GM18526 (cell line): Measurements from ENCODE around the gene JARID2.

Experiments used
- POLR2A ChIP-seq: IDR thresholded peaks from 3 replicates; pipeline ENCODE4 v1.6.1; 2011; ENCODE audit not compliant: insufficient read length; ENCODE audit errors: extremely low read depth

JARID2 gene

DNA sequence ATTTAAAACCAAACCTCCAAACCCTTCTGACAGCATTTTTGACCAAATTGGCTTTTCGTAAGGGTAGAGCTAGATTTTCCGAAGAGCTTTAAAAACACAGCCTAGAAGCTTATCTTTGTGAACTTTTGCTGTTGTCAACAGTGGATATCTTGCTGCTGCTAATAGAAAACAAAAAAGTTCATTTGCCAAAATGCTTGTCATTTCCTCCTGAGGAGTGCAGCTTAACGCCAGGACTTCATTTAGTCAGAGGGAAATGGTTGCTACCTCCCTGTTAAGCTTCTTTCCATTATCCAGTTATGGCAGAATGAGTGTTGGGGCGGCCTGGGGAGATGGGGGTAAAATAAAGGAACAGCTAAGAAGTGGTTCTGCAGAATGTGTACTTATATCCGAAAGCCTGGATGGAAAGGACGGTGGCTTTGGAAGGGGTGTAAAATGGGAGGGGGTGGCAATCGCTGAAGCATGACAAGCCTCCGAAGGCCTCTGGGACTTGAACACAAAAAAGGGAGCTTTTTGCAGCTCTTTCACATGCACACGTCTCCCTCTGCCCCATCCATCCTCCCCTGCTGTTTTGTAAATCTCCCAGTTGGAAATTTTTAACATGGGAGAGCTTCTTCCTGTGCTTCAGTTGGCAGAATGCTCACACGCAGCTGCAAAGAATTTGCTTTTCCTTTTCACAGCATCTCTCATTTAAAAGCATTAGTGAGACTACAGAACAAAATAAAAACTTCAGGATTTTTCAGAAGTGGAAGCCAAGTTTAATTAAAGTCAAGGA is 22.5 kb downstream of the JARID2 start:
- no peak for TF ChIP-seq POLR2A

DNA sequence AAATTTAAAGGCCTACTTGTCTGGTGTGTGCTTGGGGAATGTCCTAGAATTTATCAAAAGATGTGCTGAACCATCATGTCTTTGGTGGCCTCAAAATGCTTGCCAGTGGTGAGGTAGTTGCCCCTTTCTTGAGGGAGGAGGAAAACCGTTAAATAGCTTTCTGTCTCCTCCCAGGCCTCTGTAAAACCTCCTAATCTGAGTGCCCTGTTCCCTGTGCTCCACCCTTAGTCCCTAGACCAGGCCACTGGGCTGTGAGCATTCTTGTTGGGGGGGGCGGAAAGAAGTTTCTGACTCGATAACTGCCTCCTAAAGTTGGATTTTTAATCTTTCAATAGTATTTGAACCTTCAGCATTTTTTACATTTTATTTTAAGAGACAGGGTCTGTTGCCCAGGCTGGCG is 23.1 kb downstream of the JARID2 start:
- no peak for TF ChIP-seq POLR2A

DNA sequence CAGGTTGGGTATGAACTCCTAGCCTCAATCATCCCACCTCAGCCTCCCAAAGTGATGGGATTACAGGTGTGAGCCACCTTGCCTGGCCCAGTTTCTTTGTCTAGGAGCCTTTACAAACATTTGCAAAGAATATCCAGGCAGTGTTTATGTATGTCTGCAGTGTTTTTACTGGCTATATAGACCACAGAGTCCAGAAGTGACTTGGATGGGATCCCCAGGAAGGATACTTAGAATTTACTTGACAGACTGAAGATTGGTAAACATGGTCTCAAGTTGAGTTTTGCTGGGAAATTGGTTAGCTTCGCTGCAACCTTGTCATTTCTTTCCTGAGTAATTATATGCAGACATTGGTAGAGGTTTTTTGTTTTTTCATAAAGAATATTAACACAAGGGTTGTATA is 23.8 kb downstream of the JARID2 start:
- TF ChIP-seq POLR2A: no peak

DNA sequence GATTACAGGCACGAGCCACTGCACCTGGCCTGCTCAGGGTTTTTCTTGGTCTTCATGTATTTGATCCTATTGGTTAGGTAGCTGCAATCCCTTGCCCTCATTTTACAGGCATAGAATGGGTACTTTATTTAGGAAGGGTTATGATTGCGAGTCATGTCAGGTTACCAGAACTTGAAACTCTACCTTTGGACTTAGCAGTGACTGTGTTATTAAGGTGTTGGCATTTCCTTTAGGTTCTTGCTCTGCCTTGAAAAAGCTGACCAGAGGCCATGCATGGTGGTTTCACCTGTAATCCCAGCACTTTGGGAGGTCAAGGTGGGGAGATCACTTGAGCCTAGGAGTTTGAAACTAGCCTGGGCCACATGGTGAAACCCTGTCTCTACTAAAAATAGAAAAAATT is 24.5 kb downstream of the JARID2 start:
- TF ChIP-seq POLR2A: no peak

DNA sequence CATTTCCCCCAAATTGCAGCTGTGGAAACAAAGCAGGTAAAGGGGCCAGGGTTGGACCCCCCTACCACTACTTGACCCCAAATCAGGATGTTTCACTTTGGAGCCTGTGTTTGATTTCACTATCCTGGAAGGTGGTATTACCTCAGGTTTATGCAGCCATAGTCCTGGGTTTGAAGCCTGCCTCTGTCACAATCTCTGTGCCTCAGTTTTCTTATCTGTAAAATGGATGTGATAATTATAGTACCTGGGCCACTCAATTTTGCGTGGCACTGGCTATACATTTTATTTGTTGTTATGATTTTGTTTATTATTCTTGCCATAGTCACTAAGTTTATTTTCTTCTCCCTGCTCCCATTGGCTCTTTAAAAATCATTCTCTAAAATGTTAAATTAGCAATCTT is 26.7 kb downstream of the JARID2 start:
- TF ChIP-seq POLR2A: no peak

DNA sequence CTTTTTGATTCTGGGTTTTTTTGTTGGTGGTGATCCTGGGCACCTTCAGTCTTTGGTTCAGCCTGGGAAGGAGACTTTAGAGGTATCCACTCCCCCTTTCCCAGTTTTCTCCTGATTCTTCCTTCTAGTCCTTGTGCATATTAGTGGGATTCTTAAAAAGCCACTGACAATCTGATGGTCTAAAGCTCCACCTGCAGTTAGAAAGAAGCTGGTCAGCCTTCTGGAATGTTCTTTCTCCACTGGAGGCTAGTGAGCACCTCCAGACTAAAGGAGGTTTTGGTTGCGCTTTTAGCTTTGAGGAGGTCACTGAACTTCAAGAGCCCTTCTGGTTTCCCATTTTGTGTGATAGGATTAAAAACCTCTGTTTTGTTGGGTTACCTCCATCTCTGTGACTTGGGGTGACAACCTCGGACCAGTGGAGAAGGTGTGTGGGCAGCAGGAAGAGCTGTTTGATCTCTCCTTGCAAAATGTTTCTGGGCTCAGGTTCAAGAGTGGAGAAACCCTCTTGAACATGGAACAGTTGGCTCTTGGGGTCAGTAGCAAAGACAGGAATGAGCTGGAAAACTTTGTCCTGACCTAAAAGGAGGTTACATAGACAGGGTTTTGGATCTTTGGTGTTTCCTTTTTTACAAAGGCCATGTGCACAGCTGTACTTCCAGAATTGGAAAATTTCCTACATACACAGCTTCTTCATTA is 29.0 kb downstream of the JARID2 start:
- no peak for TF ChIP-seq POLR2A

DNA sequence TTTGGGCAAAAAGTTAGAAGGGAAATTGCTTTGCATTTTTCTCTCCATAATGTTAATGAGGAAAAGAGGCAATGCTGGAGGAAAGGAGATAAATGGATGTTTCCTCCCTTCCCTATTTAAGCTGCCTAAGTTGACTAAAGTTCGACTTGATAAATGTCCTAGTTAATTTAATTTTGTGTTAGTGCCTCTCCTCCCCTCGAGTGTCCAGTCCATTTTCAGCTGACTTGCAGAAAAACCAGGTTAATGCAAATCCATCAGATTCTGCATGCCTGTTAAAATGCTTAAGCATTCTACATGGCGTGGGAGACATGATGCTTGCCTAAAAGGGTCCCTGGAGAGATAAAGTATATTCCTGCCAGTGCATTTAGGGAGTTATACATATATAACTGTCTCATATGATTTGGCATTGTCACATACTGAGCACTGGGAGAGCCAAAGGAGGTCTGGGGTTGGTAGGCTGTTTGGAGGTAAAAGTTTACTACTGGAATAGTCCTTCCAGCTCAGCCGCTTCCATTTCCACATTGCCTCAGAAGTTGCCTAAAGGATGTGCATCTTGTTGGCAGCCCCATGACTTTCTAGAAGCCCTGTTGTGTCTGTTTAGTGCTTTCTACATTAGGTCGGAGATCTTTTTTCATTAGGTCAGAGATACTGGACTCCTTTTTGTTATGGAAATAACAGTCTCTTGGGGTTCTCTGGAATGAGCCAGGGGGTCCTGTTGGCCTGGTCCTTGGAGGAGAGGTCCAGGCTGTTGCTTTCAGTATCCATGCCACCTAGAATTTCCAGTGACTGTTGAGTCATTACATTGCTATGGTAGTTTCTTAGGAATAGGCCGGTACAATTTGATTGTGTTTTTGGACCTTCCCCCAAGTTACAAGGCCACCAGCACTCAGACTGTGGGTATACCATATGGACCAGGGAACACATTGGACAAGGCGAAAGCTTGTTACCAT is 30.4 kb downstream of the JARID2 start:
- TF ChIP-seq POLR2A: no peak

DNA sequence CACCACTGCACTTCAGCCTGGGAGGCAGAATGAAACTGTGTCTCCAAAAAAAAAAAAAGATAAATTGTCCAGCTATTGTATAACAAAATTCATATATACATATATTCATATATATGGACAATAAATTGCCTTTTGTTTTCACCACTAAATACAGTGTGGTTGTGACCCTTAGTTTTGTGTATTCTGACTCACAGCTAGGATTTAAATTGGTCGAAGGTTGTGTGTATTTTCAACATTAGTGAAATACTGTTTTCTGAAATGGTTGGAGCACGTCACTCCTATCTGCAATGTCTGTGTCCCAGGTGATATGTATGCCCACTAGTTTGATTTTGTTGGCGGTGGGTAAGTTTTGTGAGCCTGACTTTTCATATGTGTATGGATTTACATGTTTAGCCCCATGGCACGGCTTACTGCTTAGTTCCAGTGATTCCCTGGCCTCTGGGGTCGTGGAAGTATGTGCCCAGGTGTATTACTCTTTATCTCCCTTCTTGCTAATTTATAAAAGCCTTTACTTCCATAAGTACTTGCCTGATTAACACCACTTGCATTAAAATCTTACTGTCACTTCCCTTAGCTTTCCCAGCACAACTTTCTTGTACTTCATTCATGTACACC is 33.3 kb downstream of the JARID2 start:
- no peak for TF ChIP-seq POLR2A

DNA sequence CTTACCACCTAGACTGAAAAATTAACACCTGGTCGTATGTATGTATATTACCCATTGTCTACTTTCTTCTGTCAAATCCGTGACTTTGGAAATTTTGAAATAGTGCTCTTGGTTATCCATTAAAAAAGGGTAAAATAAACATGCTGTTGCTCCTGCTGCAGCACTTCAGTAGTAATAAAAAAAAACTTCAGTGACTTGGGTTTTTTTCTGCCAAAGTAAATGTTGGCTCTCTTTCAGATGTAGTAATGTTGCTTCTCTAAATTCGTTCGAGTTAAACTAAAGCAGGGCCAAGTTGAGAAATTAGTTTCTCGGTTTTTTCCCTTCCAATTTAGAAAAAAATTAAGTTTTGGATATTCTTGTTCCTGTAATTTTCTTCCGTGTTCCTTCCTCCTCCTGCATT is 34.2 kb downstream of the JARID2 start:
- no peak for TF ChIP-seq POLR2A

DNA sequence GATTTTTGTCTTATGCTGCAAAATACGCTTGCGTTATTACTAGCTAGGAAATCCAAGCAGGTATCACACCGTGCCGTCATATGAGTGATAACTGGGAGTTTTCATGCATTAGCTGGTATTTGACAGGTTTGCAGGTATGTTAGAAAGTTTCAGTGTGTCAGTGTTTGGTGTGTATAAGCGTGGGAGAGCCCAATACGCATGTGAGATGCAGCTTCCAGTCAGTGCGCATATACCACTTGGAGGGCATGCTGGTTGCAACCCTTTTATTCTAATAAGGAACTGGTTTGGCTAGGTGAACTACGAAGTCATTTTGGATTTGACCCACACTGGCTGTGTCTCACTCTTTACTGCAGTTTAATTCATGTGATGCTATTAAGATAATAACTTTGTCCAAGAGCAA is 35.1 kb downstream of the JARID2 start:
- TF ChIP-seq POLR2A: no peak

DNA sequence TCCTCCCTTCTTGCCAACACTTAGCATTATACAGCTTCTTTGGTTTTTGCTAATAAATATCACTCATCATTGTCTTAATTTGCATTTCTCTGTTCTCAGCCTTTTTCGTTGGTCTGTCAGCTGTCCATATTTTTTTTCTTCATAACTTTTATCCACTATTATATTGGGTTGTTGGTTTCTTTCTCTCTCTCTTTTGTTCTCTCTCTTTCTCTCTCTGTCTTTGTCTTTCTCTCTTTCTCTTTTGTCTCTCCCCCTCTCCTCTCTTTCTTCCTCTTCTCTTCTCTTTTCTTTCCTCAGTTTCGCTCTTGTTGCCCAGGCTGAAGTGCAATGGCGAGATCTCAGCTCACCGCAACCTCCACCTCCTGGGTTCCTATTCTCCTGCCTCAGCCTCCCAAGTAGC is 36.5 kb downstream of the JARID2 start:
- TF ChIP-seq POLR2A: no peak

DNA sequence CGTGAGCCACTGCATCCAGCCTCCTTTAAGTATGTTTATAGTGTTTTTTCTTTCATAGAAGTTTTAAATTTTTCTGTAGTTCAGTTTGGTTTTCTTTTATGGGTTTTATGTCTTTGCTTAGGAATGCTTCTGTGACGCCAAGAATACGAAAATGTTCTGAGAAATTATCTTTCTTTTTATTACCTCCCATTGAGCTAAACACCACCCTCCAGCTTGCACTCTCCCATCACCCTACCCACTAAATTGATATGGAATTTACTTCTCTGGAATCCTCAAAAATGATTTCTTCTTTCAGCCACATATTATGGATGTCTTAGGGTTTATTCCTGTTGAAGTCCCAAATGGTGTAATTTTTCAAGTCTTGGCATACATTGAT is 38.1 kb downstream of the JARID2 start:
- no peak for TF ChIP-seq POLR2A

DNA sequence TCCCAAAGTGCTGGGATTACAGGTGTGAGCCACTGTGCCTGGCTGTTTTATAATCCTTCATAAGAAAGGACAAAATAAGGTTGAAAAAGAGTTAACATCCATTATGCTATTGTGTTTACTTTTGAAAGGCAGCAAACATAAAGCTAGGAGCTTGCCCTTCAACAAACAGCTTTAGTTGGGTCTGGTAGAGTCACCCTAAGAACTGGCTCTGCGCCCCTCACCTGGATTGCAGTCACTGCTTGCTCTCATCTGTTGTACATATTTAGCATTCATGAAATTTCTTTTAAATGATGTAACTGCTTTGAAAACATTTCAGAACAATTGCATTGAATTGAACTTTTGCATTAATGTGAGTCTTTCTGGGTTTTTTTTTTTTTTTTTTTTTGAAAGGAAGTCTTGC is 38.9 kb downstream of the JARID2 start:
- no peak for TF ChIP-seq POLR2A

DNA sequence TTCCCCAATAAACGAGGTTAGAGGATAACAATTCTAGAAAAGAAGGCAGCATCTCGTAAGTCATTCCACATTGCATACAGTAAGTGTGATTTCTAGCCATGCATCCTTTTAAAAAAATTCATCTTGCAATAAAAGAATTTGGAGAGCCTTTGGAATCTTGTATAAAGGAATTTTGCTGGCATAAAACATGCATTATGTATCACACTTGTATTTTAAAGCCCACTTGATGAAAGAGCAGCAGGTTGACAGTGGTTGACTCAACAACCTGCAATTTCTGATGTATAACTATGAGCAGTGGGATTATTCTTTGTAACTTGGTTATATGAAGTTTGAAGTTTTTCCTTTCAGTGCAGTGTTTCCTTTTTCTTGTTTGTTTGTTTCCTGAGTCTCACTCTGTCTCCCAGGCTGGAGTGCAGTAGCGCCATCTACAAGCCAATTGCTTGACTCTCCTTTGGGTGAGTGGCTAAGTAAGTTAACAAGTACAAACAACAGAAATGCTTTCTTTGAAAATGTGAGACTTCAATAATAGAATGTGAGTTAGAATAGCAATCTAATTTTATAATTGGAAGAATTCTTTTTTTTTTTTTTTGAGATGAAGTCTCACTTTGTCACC is 39.9 kb downstream of the JARID2 start:
- no peak for TF ChIP-seq POLR2A
